Neuronal stem cell (in vitro differentiated cells): ENCODE results near the gene DENND5A.
"Not testable (repeated sequence)": the region's sequence is repeated elsewhere in the genome, so short reads cannot be mapped to it uniquely, and the experiment has no call there.

Experiments
- DNase-seq: peaks from one replicate; pipeline ENCODE4 v3.0.0-alpha.2; 2013; ENCODE audit warnings: low spot score
- H2AFZ ChIP-seq: one replicate; pipeline ENCODE4 v1.6.1; 2013; ENCODE audit warnings: mild to moderate bottlenecking, low read length, inconsistent platforms
- H2AK5ac ChIP-seq: 2 replicates; pipeline ENCODE4 v1.6.1; 2013; ENCODE audit warnings: low read depth, mild to moderate bottlenecking, inconsistent platforms, low read length, moderate library complexity, mixed read lengths
- H2BK120ac ChIP-seq: 2 replicates; pipeline ENCODE4 v1.6.1; 2013; ENCODE audit warnings: low read depth, mild to moderate bottlenecking, inconsistent platforms, low read length, moderate library complexity, mixed read lengths
- H2BK12ac ChIP-seq: one replicate; pipeline ENCODE4 v1.6.1; 2013; ENCODE audit warnings: low read length, inconsistent platforms
- H2BK15ac ChIP-seq: 2 replicates; pipeline ENCODE4 v1.6.1; 2013; ENCODE audit warnings: mild to moderate bottlenecking, low read length, inconsistent platforms, mixed read lengths
- H2BK5ac ChIP-seq: one replicate; pipeline ENCODE4 v1.6.1; 2013; ENCODE audit warnings: inconsistent platforms, mild to moderate bottlenecking, low read length, moderate library complexity
- H3K14ac ChIP-seq: one replicate; pipeline ENCODE4 v1.6.1; 2013; ENCODE audit warnings: low read length, inconsistent platforms
- H3K18ac ChIP-seq: 2 replicates; pipeline ENCODE4 v1.6.1; 2013; ENCODE audit warnings: low read length, inconsistent platforms
- H3K23ac ChIP-seq: 2 replicates; pipeline ENCODE4 v1.6.1; 2013; ENCODE audit warnings: low read depth, mild to moderate bottlenecking, mixed read lengths, low read length, inconsistent platforms; ENCODE audit not compliant: poor library complexity
- H3K27ac ChIP-seq: replicated peaks from 3 replicates; pipeline ENCODE4 v1.5.1; 2013; ENCODE audit warnings: low read length, inconsistent platforms
- H3K27me3 ChIP-seq, 3 experiments: 2 replicates each; pipeline ENCODE4 v1.6.1; 2013; ENCODE audit warnings: low read length in 3 of 3, mild to moderate bottlenecking in 2 of 3, inconsistent platforms in 1 of 3, low read depth in 1 of 3, mixed read lengths in 1 of 3, moderate library complexity in 1 of 3; ENCODE audit not compliant: control insufficient read depth in 3 of 3, insufficient read depth in 3 of 3
- H3K36me3 ChIP-seq, 2 donors: replicated peaks in 1 of 2; 2 replicates each; pipeline ENCODE4 v1.6.1; 2013; ENCODE audit warnings: low read length in 2 of 2; ENCODE audit not compliant: control insufficient read depth in 2 of 2, insufficient read depth in 2 of 2
- H3K4ac ChIP-seq: 2 replicates; pipeline ENCODE4 v1.6.1; 2013; ENCODE audit warnings: inconsistent platforms, mild to moderate bottlenecking, low read length, moderate library complexity
- H3K4me1 ChIP-seq, 2 donors: 1 replicate in 1 of 2; 2 replicates in 1 of 2; pipeline ENCODE4 v1.6.1; 2013; ENCODE audit warnings: low read length in 2 of 2, low read depth in 1 of 2; ENCODE audit not compliant: control insufficient read depth in 2 of 2, insufficient read depth in 1 of 2
- H3K4me2 ChIP-seq: one replicate; pipeline ENCODE4 v1.6.1; 2013; ENCODE audit warnings: mild to moderate bottlenecking, low read length, inconsistent platforms; ENCODE audit not compliant: insufficient read depth, poor library complexity, severe bottlenecking
- H3K4me3 ChIP-seq, 2 donors: 2 replicates each; pipeline ENCODE4 v1.5.1; 2013; ENCODE audit warnings: low read length in 2 of 2, mild to moderate bottlenecking in 2 of 2, inconsistent platforms in 1 of 2, moderate library complexity in 1 of 2
- H3K79me1 ChIP-seq: one replicate; pipeline ENCODE4 v1.6.1; 2013; ENCODE audit warnings: low read depth, mild to moderate bottlenecking, inconsistent platforms, low read length, moderate library complexity
- H3K9ac ChIP-seq: one replicate; pipeline ENCODE4 v1.6.1; 2013; ENCODE audit warnings: mild to moderate bottlenecking, low read depth, low read length, inconsistent platforms; ENCODE audit not compliant: poor library complexity
- H3K9me3 ChIP-seq, 2 donors: replicated peaks in 1 of 2; 2 replicates each; pipeline versions ENCODE3 to v1.6.1; 2013; ENCODE audit warnings: low read length in 2 of 2, mild to moderate bottlenecking in 2 of 2, inconsistent platforms in 1 of 2, low read depth in 1 of 2, mixed read lengths in 1 of 2, moderate library complexity in 1 of 2; ENCODE audit not compliant: control insufficient read depth in 2 of 2, insufficient read depth in 1 of 2
- H4K8ac ChIP-seq: one replicate; pipeline ENCODE4 v1.6.1; 2013; ENCODE audit warnings: low read depth, mild to moderate bottlenecking, inconsistent platforms, low read length, moderate library complexity
- H4K91ac ChIP-seq: one replicate; pipeline ENCODE4 v1.6.1; 2013; ENCODE audit warnings: low read length, low read depth, mild to moderate bottlenecking, inconsistent platforms; ENCODE audit not compliant: poor library complexity
- WGBS, 2 donors: extraction: QIAGEN DNeasy Blood & Tissue Kit; methylation state at CpG; one replicate each; pipeline ENCODE4 v1.1.7; 2013; ENCODE audit warnings: missing lambda C conversion rate in 2 of 2, mixed read lengths in 1 of 2; ENCODE audit not compliant: insufficient read length in 2 of 2, insufficient replicate concordance in 1 of 2; ENCODE audit errors: extremely low coverage in 2 of 2; 5-methylcytosine and 5-hydroxymethylcytosine counted together

DENND5A gene

GRCh38 chr11:9192561-9192960 lies 72.6 kb downstream of the DENND5A start:
- H2AFZ ChIP-seq, result no peak overlapping the region
- H3K23ac ChIP-seq, result no peak overlapping the region
- DNase-seq, result no peak
- no peaks in the 10 kb centered on the region for H3K27me3 ChIP-seq
- H3K27ac ChIP-seq, result no peak overlapping the region
- H3K4me3 ChIP-seq, result no peak overlapping the region
- no peaks in the 10 kb centered on the region for H3K79me1 ChIP-seq
- peaks cover 15 to 83% of the 10 kb centered on the region in 2 donors for H3K36me3 ChIP-seq
- no CpG with 5 or more reads among the region's 3 CpGs for WGBS, 2 donors
- H3K4me1 ChIP-seq, result no peaks in the 10 kb centered on the region
- no peak overlapping the region for H4K91ac ChIP-seq
- no peak overlapping the region for H3K18ac ChIP-seq
- H2AK5ac ChIP-seq, result no peak overlapping the region
- peaks cover 5 to 37% of the 10 kb centered on the region in 2 donors for H3K9me3 ChIP-seq
- H4K8ac ChIP-seq, result no peak overlapping the region
- H2BK5ac ChIP-seq, result no peak overlapping the region
- H3K14ac ChIP-seq, result no peak overlapping the region
- H2BK15ac ChIP-seq, result no peak overlapping the region
- H3K4ac ChIP-seq, result no peak overlapping the region
- no peak overlapping the region for H3K4me2 ChIP-seq
- H2BK12ac ChIP-seq, result no peak overlapping the region
- H2BK120ac ChIP-seq, result no peak overlapping the region
- no peak overlapping the region for H3K9ac ChIP-seq

DNA sequence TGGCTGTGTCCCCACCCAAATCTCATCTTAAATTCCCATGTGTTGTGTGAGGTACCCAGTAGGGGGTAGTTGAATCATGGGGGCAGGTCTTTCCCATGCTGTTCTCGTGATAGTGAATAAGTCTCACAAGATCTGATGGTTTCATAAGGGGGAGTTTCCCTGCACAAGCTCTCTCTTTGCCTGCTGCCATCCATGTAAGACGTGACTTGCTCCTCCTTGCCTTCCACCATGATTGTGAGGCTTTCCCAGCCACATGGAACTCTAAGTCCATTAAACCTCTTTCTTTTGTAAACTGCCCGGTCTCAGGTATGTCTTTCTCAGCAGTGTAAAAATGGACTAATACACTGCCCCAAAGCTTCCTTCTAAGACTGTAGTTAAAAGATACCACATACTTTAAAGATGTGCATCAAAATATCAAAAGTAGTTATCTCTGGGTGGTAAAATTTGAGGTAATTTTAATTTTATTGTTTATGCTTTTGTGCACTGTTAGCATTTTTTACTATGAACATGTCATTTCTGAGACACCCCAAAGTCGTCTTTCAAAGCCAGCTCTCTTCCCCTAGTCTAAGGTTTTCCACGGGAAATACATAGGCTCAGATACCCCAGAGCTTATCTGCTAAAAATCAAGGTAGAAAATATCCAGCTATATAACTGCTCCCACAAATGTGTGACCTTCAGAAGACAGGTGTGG lies 74.7 kb downstream of the DENND5A start:
- not testable (repeated sequence) for H2BK5ac ChIP-seq, H4K91ac ChIP-seq, H3K4me1 ChIP-seq, H3K4ac ChIP-seq, H2BK12ac ChIP-seq, H2AK5ac ChIP-seq, H4K8ac ChIP-seq, H3K23ac ChIP-seq, H3K27ac ChIP-seq, H3K27me3 ChIP-seq, H2AFZ ChIP-seq, H3K9ac ChIP-seq, H3K4me2 ChIP-seq, H2BK120ac ChIP-seq, DNase-seq, H3K14ac ChIP-seq, H3K4me3 ChIP-seq, H3K18ac ChIP-seq, H2BK15ac ChIP-seq, H3K79me1 ChIP-seq
- WGBS, 2 donors, result no CpG with 5 or more reads among the region's 5 CpGs
- H3K36me3 ChIP-seq, result peaks cover 17 to 86% of the 10 kb centered on the region in 2 donors
- peaks cover 5 to 37% of the 10 kb centered on the region in 2 donors for H3K9me3 ChIP-seq

- H3K27ac ChIP-seq, H3K4me2 ChIP-seq, H3K9ac ChIP-seq, H4K8ac ChIP-seq, H2AK5ac ChIP-seq, H3K4me1 ChIP-seq, H2BK15ac ChIP-seq, H3K23ac ChIP-seq, H3K18ac ChIP-seq, DNase-seq, H2BK12ac ChIP-seq, H3K4ac ChIP-seq, H3K4me3 ChIP-seq, H3K79me1 ChIP-seq, H2BK120ac ChIP-seq, H4K91ac ChIP-seq, H2BK5ac ChIP-seq, H2AFZ ChIP-seq, H3K14ac ChIP-seq, H3K27me3 ChIP-seq: not testable (repeated sequence)
- WGBS, 2 donors, result no CpG with 5 or more reads among the region's 3 CpGs
- peaks cover 5 to 37% of the 10 kb centered on the region in 2 donors for H3K9me3 ChIP-seq
- H3K36me3 ChIP-seq, result peaks cover 17 to 81% of the 10 kb centered on the region in 2 donors
These were observed 76.3 kb downstream of the DENND5A start for GRCh38 chr11:9188860-9189259.

GRCh38 chr11:9187616-9188015 lies 77.5 kb downstream of the DENND5A start:
- H2AFZ ChIP-seq, result no peak overlapping the region
- H2BK120ac ChIP-seq, result no peak overlapping the region
- H3K27ac ChIP-seq, result no peak overlapping the region
- no peak overlapping the region for H2BK15ac ChIP-seq
- H4K8ac ChIP-seq, result no peak overlapping the region
- H3K4me1 ChIP-seq, result peaks cover 0 to 4% of the 10 kb centered on the region in 2 donors
- peaks cover 12 to 80% of the 10 kb centered on the region in 2 donors for H3K36me3 ChIP-seq
- no peak overlapping the region for H3K9ac ChIP-seq
- no peaks in the 10 kb centered on the region for H3K27me3 ChIP-seq
- H3K4me2 ChIP-seq, result no peak overlapping the region
- no peak overlapping the region for H3K23ac ChIP-seq
- DNase-seq, result no peak
- H3K4me3 ChIP-seq, result no peak overlapping the region
- no peak overlapping the region for H2AK5ac ChIP-seq
- H2BK12ac ChIP-seq, result no peak overlapping the region
- no peak overlapping the region for H3K14ac ChIP-seq
- WGBS, 2 donors, result no CpG with 5 or more reads among the region's 3 CpGs
- H3K4ac ChIP-seq, result no peak overlapping the region
- H4K91ac ChIP-seq, result no peak overlapping the region
- peaks cover 5 to 37% of the 10 kb centered on the region in 2 donors for H3K9me3 ChIP-seq
- no peak overlapping the region for H3K18ac ChIP-seq
- H3K79me1 ChIP-seq, result no peaks in the 10 kb centered on the region
- no peak overlapping the region for H2BK5ac ChIP-seq
